GM20431 (cell line): ENCODE results near the gene DAPK2.

Experiments used
- in situ Hi-C: fragments of 300-500 bp; cut with MseI, MboI; formaldehyde crosslinking; loops from one replicate; pipeline ENCODE4 v1.15.0; 2020; ENCODE audit warnings: low sequenced_read_pairs; ENCODE audit not compliant: unreplicated experiment

Gene DAPK2

DNA sequence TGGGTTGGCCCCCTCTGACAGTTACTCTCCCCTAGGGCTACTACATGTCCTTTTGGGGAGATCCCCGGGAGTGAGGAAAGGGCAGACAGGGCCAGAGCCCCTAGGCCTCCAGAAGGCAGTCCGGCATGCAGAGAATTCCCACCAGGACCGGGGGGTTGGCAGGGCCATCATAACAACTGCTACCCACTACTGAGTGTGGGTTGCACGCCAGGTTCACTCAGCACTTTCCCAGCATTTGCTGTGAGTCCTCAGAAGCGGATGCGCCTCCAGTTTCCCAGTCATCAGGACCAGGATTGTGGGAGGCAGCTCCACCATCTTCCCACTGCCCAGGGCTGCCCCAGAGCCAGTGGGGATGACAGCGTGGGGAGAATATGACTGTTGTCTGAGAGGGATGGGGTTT is 161.3 kb downstream of the DAPK2 start:
- in situ Hi-C loops: no loop called here

- in situ Hi-C loops: no loop called here
These were observed 164.9 kb downstream of the DAPK2 start for GRCh38 chr15:63881431-63881830.

DNA sequence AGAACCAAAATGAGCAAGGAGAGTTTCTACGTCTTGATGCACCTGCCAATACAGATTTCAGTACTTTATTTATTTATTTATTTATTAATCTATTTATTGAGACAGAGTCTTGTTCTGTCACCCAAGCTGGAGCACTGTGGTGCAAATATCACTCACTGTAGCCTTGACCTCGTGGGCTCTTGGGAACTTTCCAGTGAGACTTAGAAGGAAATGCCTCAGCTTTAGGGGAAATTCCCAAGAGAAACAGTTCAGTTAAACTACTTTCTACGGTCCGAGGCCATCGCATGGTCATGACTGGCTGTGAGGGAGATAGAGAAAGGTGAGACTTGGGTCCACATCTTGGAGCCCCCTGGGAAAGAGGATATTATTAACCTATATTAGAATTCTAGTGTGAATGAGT is 165.5 kb downstream of the DAPK2 start:
- in situ Hi-C loops: no loop called here

- in situ Hi-C loops: no loop called here
These were observed 166.3 kb downstream of the DAPK2 start for GRCh38 chr15:63879995-63880394.

- in situ Hi-C loops: no loop called here
These were observed 167.1 kb downstream of the DAPK2 start for GRCh38 chr15:63879211-63879610.

- in situ Hi-C loops: no loop called here
These were observed 168.5 kb downstream of the DAPK2 start for GRCh38 chr15:63877713-63878271.

DNA sequence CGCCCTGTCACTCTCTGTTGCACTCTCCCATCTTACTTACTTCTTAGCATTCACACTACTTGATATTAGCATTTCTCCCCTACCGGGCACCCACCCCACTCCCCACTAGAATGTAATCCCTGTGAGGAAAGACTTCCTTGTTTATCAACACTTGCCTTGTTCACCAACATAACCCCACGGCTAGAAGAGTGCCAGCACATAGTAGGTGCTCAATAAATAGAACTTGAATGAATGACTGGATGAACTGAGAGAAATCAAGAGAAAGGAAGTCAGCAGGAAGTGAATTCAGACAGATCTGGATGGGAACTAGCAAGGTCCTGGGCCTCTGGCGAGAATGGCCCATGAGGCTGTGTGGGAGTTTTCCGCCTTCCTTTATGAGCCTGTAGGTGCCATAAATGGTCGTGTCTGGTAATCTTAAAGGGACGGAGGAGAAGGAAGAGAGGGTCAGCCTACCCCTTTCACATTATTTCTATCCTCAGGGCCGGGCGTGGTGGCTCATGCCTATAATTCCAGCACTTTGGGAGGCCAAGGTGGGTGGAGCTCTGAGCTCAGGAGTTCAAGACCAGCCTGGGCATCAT is 170.1 kb downstream of the DAPK2 start:
- in situ Hi-C loops: no loop called here

DNA sequence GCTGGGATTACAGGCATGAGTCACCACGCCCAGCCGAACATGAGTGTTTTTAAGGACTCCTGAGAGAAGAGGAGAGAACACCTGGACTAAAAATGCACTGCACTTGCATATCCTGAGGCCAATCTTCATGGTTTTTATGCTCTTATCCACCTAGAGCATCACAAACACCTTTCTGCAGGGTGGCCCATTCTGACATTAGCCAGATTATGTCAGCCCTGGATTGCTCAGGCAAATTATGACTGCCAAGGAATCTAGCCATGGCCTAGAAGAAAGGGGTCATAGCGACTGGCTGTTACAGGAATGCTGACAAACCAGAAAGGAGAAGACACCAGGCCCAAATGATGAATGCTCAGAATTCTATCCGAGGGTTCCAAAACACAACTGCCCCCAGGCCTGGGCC is 171.7 kb downstream of the DAPK2 start:
- in situ Hi-C loops: no loop called here

- in situ Hi-C loops: no loop called here
These were observed 173.3 kb downstream of the DAPK2 start for GRCh38 chr15:63872759-63873510.

DNA sequence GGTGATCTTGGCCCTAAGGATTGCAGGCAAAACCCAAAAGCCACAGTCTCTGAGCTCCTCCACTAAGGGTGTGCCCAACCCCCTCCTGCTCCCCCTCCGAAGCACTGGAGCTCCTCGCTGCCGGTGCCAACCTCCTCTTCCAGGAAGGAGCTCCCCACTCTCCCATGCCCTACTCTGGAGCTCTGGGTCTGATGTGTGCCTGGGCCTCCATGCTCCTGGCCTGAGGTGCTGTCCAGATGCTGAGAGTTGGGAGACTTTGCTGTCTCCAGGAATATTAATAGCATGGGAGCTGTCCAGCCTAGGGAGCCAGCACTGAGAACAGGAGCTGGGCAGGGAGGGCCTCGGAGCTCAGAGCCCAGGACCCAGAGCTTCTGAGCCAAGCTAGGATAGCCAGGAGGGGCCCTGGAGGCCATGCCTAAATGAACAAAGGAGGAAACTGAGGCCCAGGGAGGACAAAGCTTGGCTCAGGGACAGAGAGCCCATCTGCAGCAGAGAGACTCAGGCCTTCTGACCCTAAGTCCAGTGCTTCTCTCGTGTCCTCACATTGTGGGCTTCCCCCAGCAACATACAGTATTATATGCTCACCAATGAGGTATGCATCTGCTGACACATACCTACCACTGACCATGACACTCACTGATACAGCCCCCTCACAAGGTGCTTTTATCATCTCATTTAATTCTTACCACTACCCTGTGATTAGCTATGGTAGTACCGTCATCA is 175.6 kb downstream of the DAPK2 start:
- in situ Hi-C loops: no loop called here

DNA sequence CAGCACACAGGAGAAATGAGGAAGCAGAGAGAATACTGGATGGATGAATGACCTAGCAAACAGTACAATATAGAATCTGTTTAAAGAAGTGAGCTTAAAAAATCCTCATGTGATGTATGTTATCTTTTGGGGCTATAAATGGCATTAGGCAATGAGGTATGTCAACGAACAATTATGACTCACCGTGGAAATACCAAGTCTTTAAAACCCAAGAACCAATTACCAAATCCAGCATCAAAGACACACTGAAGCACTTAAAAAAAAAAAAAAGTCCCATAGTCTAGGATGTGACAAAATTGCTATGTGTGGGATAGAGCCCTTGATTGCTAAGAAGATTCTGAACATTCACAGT is 176.3 kb downstream of the DAPK2 start:
- in situ Hi-C loops: no loop called here

DNA sequence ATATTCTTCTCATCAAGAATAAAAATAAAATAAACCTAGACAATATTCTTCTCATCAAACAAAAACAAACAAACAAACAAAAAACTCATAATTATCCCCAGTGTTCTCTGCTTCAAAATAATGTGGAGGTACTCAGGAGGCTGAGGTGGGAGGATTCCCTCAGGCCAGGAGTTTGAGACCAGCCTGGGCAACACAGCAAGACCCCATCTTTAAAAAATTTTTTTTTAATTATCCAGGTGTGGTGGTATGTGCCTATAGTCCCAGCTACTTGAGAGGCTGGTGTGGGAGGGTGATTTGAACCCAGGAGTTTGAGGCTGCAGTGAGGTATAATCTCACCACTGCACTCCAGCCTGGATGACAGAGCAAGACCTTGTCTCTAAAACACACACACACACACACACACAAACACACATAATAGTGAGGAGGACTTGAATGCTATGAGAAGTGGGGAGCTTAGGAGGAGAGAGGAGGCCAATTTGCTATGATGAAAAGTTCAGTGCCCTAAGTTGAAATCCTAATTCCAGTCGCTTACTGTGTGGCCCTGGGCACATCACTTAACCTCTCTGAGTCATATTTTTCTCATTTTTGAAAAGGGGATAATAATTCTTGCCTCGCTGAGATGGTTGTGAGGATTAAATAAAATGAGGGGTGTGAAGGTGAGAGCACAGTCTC is 176.8 kb downstream of the DAPK2 start:
- in situ Hi-C loops: no loop called here

DNA sequence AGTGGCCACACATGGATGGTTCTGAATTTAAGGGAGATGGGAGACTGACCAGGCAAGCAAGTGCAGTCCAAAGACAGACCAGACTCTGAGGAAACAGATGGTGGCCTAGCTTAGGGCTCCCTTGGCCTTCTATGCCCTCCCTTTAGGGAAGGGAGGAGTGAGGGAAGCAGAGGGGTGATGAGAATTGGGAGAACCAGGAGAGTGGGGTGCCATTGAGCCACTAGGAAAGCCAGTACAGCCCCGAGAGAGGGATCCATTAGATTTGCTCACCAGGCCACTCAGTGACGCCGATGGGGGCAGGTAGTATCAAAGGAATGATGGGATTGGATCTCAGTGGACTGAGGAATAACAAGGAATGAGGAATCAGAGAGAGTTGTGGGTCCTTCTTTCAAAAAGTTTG is 182.1 kb downstream of the DAPK2 start:
- in situ Hi-C loops: no loop called here

DNA sequence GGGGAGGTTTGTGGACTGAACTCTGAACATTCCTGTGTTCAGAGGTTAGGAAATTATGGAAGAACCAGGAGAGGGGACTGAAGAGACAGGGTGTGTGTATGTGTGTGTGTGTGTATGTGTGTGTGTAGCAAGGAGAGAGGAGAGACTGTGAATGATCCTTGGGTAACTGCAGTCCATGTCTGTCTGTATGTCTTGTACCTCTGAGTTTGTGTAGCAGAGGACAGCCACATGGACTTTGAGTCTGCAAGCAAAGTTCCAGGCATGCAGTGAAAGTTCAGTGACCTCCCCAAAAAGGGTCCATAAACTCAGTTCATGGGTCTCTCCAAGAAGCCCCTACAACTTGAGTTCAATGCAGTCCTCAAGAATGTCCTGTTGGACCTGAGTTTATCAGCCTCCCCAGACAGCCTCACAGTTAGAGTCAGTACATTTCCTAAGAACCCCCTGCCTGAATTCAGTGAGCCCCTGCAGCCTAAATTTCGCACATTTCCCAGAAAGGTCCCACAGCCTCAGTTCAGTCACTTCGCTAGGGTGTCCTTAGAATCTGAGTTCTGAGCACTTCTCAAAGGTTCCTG is 184.3 kb downstream of the DAPK2 start:
- in situ Hi-C loops: no loop called here

DNA sequence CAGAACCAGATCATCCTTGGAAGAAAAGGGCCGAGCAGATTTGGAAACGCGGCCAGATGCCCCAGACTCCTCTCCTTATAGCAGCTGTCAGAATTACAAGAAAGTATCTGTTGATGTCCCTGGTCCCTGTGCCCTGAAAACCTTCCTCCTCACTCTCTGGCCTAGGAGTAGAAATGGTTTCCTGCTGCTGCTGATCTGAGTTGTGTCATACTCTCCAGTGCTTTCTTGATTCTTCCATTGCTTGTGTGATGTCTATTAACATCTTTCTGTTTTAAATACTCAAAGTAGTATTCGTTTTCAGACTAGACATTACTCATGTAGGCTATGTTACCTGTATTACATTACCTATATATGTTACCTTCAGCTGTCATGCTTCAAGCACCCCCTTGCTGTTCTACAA is 185.7 kb downstream of the DAPK2 start:
- in situ Hi-C loops: no loop called here

DNA sequence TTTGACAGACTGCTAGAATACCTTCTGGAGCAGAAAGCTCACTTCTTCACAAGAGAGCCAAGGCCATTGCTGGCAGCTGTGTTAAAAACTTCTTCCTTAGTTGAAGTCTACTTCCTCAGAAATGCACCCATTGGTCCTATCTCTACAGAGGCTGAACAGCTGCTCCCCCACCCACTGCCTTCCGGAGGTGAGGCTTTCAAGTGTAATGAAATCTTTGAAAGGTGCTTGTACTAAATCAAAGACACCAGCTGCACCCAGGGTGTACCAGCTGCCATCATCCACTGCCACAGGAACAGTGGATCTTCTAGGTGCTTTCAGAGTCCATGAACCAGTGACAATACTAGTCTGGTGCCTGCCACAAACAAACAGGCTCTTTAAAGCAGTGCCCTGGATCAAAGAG is 186.1 kb downstream of the DAPK2 start:
- in situ Hi-C loops: no loop called here

- in situ Hi-C loops: no loop called here
These were observed 187.4 kb downstream of the DAPK2 start for GRCh38 chr15:63858881-63859280.

DNA sequence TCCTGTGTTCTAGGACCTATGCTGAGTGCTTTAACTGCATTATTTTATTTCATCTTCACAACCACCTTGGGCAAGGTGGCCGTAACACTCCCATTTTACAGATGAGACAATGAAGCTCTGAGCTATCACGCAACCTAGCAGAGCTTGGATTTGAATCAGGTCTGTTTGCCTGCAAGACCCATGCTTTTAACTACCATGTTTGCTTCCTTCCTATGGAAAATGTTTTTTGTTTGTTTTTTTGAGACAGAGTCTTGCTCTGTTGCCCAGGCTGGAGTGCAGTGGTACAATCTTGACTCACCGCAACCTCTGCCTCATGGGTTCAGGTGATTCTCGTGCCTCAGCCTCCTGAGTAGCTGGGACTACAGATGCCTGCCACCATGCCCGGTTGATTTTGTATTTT is 187.8 kb downstream of the DAPK2 start:
- in situ Hi-C loops: no loop called here

DNA sequence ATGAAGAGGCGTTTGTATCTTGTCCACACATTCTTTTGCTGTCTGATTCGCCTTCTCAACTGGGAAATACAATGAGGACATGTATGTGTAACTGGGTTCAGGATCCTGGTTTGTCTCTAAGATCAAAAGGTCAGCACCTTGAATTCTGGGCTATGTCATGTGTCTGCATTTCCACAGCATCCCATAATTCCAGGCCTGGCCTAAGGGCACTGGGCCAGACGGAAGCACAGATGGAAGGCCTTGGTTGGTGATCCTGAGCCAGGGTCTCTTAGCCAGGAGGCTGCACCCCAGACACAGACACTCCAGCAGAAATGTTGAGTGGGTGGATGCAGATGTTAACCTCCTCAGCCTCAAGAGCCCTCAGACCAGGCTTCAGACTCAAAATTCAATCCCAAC is 188.8 kb downstream of the DAPK2 start:
- in situ Hi-C loops: no loop called here
